Left colon (tissue), 2 donors: ENCODE results near the gene PPM1E. TPM values are rescaled to one million over a fixed set of nuclear protein-coding genes. Genes with fewer than 3 reads are reported as not detected.
"Not testable (repeated sequence)": the region's sequence is repeated elsewhere in the genome, so short reads cannot be mapped to it uniquely, and the experiment has no call there.

Experiments
- ATAC-seq: fragments of 200-7000 bp; cut with Tn5 transposase; one replicate; pipeline ENCODE4 v1.9.1; 2020; ENCODE audit warnings: mild to moderate bottlenecking, moderate library complexity
- DNase-seq, 2 donors: peaks; one replicate each; pipeline ENCODE4 v3.0.0-alpha.2; 2020
- intact Hi-C, 2 donors: fragments of 100-400 bp; cut with DNase I in 1 of 2; cut with micrococcal nuclease in 1 of 2; formaldehyde crosslinking; loops; one replicate each; pipeline versions ENCODE4 v1.11.2 to v1.14.0; 2022; cut with DNase I, micrococcal nuclease
- long read RNA-seq: library from polyadenylated mRNA; unstranded; transcript quantifications from one replicate; pipeline ENCODE4 v2.0.0, GENCODE V29; 2021
- total RNA-seq, 2 donors: library from RNA; stranded (reverse); fragmentation: NEBNext Ultra II Directional; extraction: Animal tissue kit (Norgen Biotek cat#: 25700); gene quantifications; one replicate each; pipeline ENCODE4 v1.2.1, GENCODE V29; 2021
- donor health status: DM: no; HTN: no; CAD: no.
- donor health status: DM: yes; HTN: yes; CAD: no.

The PPM1E gene
- under 1 TPM; 0.03 to 0.22 TPM for total RNA-seq
- long read RNA-seq = 0 reads

GRCh38 chr17:58755577-58756245 is at the start of gene PPM1E:
TSS of gene PPM1E (plus strand) at chr17:58755854.
- ATAC-seq (peak; percentile 89), DNase-seq (peak; percentile 24 to 29)
- intact Hi-C loops = no loop called here

GRCh38 chr17:58706351-58707140 is 49.1 kb upstream of the PPM1E start:
- DNase-seq = no peak
- no peak for ATAC-seq
- intact Hi-C loops = no loop called here

- intact Hi-C loops = loop anchor here (5.0 to 10.0 kb wide), 2 partner anchors 291 to 294 kb away; no protein-coding TSS in a partner anchor
- peak in 1 of 2 donors; percentile 46 for DNase-seq
- no peak for ATAC-seq
Observed at GRCh38 chr17:58710948-58711552, 44.6 kb upstream of the PPM1E start.

GRCh38 chr17:58722274-58722673 is 33.4 kb upstream of the PPM1E start:
- ATAC-seq = no peak
- DNase-seq = no peak
- intact Hi-C loops = no loop called here

- intact Hi-C loops = no loop called here
- ATAC-seq (no peak), DNase-seq (no peak)
Observed at GRCh38 chr17:58722696-58723095, 33.0 kb upstream of the PPM1E start.

GRCh38 chr17:58728798-58729197 is 26.9 kb upstream of the PPM1E start:
- no peak for DNase-seq
- intact Hi-C loops = no loop called here
- no peak for ATAC-seq

- DNase-seq (no peak), ATAC-seq (no peak)
- intact Hi-C loops = no loop called here
Observed at GRCh38 chr17:58730937-58731336, 24.7 kb upstream of the PPM1E start.

GRCh38 chr17:58734040-58734439 is 21.6 kb upstream of the PPM1E start:
- intact Hi-C loops = no loop called here
- no peak for DNase-seq

GRCh38 chr17:58734811-58735210 is 20.8 kb upstream of the PPM1E start:
- no peak for ATAC-seq
- intact Hi-C loops = no loop called here
- no peak for DNase-seq

More at GRCh38 chr17:58734040-58734439, 21.6 kb upstream of the PPM1E start:
- no peak for ATAC-seq

GRCh38 chr17:58741121-58741625 is 14.5 kb upstream of the PPM1E start:
- ATAC-seq (no peak), DNase-seq (no peak)
- intact Hi-C loops = no loop called here

GRCh38 chr17:58747674-58748073 is 8.0 kb upstream of the PPM1E start:
- intact Hi-C loops = no loop called here
- ATAC-seq = no peak

GRCh38 chr17:58749627-58750026 is 6.0 kb upstream of the PPM1E start:
- ATAC-seq, intact Hi-C loops, DNase-seq: not testable (repeated sequence)

More at GRCh38 chr17:58747674-58748073, 8.0 kb upstream of the PPM1E start:
- DNase-seq = no peak

GRCh38 chr17:58753026-58753425 is 2.6 kb upstream of the PPM1E start:
- ATAC-seq = no peak
- DNase-seq = no peak
- intact Hi-C loops = no loop called here

GRCh38 chr17:58755269-58755576 is 431 bp upstream of the PPM1E start:
- ATAC-seq (no peak), DNase-seq (no peak)
- intact Hi-C loops = no loop called here

- ATAC-seq (peak; percentile 7), DNase-seq (no peak)
- intact Hi-C loops = no loop called here
Observed at GRCh38 chr17:58756246-58757161, 850 bp downstream of the PPM1E start.

- ATAC-seq (no peak), DNase-seq (no peak)
- intact Hi-C loops = no loop called here
Observed at GRCh38 chr17:58757162-58757613, 1.5 kb downstream of the PPM1E start.

- intact Hi-C loops = no loop called here
- DNase-seq (no peak), ATAC-seq (no peak)
Observed at GRCh38 chr17:58758890-58759289, 3.2 kb downstream of the PPM1E start.

GRCh38 chr17:58759522-58759921 is 3.9 kb downstream of the PPM1E start:
- DNase-seq (no peak), ATAC-seq (no peak)
- intact Hi-C loops = no loop called here

GRCh38 chr17:58760248-58760647 is 4.6 kb downstream of the PPM1E start:
- ATAC-seq = no peak
- intact Hi-C loops = no loop called here
- no peak for DNase-seq
